GM06990 (cell line): ENCODE data around the gene SIX1.

ENCODE experiments used
- DNase-seq: peaks from one replicate; pipeline ENCODE4 v3.0.0-alpha.2; 2011; ENCODE audit not compliant: insufficient read length; ENCODE audit errors: extremely low read depth
- H3K27me3 ChIP-seq: replicated peaks from 2 replicates; pipeline ENCODE4 v1.6.0; 2011; ENCODE audit warnings: low read length; ENCODE audit not compliant: control insufficient read depth, insufficient read depth
- H3K36me3 ChIP-seq: 2 replicates; pipeline ENCODE4 v1.5.1; 2011; ENCODE audit warnings: low read length; ENCODE audit not compliant: control insufficient read depth, insufficient read depth
- H3K4me3 ChIP-seq: replicated peaks from 2 replicates; pipeline ENCODE4 v1.5.1; 2011; ENCODE audit warnings: low read depth, mild to moderate bottlenecking, control low read depth, low read length
- CTCF ChIP-seq: IDR thresholded peaks from 2 replicates; pipeline ENCODE4 v1.5.1; 2011; ENCODE audit warnings: low read length, control low read depth, mild to moderate bottlenecking, inconsistent platforms; ENCODE audit not compliant: insufficient read depth, poor library complexity, severe bottlenecking

The SIX1 gene

GRCh38 chr14:60653701-60654161 lies 4.5 kb upstream of the SIX1 start:
- Histone ChIP-seq H3K36me3 (no peaks in the 10 kb centered on the region), H3K27me3 (peaks cover 2% of the 10 kb centered on the region; the same call in 1 of the 2 replicates), H3K4me3 (no peak overlapping the region)
- DNase-seq = no peak
- no peak for TF ChIP-seq CTCF

DNA sequence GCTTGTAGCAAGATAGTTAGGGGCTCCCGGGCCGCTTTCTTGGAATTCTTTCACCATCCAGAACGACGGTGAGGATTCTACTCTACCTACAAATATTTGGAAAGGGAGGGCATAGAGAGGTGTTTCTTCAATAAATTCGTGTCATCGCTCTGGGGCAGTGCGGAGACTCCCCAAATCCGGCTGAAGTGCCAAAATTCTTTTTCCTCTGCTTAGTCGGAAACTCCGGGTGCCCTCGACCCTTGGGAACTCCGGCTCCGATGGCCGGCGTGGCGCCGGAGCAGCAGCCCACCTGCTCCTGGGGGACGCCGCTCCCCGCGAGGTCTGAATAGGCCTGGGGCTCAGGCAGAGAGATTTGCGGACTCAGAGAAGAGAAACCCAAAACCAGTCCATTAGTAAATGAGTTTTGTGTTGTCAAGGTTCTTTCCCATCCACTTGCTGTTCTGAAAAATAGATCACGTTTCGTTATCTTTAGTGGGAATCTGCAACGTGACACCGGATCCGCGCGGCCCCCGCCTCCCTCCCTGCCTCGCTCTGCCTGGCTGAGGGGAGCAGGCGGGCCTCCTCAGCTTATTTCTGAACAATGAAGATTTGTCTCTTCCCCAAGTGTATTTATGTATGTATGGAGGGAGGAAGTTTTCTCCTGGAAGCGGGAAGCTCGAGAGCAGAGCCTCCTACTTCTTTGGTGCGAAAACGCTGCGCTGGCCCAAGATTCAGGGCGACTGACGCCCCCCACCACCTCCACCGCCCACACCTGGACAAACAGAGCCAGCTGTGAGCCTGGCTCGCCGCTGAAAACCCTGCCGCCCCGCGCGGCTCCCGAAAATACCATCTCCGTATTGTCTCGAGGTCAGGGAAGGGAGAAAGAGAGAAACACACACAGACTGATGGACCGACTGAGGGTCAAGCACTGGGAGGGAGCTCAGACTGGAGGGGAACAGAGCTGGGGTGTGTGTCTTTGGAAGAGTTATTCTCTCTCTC lies 3.7 kb upstream of the SIX1 start:
- DNase-seq = no peak
- no peaks in the 10 kb centered on the region for H3K36me3 ChIP-seq
- TF ChIP-seq CTCF = no peak
- no peak overlapping the region for H3K4me3 ChIP-seq
- peaks cover 2% of the 10 kb centered on the region; the same call in 1 of the 2 replicates for H3K27me3 ChIP-seq

DNA sequence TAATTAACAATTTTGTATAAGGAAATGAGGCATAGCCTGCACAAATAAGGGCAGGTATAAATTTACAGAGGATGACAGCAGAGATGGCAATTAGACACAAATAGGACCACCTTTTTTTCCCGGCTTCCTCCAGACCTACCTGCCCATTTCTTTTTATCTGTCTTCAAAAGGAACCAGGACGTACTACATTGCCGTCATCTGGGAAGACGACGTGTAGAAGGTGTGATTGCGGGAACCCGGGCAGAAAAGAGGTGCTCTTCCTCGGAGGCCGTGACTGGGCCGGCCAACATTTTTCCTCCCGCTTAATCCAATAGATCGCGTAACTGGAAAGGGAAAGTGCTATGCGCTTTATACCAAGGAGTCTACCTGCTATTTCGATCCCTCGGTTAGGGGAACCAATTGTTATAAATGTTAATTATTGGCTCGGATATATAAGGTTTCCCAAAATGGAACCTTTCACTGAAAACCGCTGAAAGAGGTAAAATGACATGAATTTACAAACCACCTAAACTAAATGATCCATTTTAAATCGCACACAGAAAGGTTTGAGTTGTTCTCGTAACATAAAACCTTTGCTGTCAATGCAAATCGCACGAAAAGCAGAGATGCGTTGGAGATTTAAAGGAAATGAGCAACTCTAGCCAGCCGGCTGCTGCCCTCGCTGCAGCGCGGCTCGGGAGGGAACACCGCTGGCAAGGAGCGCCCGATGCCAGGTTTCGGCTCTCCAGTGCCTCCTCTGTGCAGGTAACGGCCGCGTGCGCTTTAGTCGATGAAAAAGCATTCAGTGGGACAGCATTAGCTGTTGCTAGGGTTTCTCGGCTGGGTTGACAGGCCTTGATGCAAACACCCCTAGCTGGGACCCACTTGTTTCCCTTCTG lies 2.8 kb upstream of the SIX1 start:
- Histone ChIP-seq H3K36me3 (no peaks in the 10 kb centered on the region), H3K27me3 (peaks cover 2% of the 10 kb centered on the region; the same call in 1 of the 2 replicates), H3K4me3 (no peak overlapping the region)
- no peak for TF ChIP-seq CTCF
- DNase-seq = no peak

DNA sequence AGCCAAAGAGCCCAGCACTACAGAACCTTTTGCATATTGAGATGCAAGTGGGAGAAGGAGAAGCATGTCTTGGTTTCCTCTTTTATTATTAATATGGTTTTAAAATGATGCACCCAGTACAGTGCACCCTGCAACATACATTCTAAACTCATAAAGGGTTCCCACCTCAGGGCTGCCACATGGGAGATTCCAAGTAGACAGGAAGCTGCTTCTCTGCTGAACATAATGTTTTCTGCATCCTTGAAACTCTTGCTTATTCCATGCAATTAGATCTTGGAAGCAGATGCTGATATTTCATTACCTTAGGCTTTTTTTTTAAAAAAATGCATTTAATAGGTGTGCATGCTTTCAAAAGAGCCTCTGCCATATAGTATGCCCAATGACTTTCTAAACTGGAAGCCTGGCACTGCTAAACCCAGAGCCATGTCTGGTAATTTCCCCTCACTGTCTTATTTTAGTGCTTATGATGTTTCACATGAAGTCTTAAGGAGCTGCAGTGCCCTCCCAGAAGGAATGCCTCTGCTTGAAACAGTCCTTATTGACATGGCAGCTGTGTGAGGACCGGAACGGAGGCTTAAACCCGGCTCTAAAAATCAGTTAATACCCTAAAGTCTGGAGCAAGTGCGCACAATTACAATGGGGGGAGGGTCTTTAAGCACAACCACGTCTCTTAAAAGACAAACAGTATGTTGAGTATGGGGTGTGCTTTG lies 2.0 kb upstream of the SIX1 start:
- no peak for TF ChIP-seq CTCF
- Histone ChIP-seq H3K36me3 (no peaks in the 10 kb centered on the region), H3K4me3 (no peak overlapping the region), H3K27me3 (peaks cover 2% of the 10 kb centered on the region; the same call in 1 of the 2 replicates)
- no peak for DNase-seq

GRCh38 chr14:60650373-60650961 lies 1.2 kb upstream of the SIX1 start:
- peaks cover 2% of the 10 kb centered on the region; the same call in 1 of the 2 replicates for H3K27me3 ChIP-seq
- DNase-seq = no peak
- TF ChIP-seq CTCF = no peak
- H3K4me3 ChIP-seq = no peak overlapping the region
- H3K36me3 ChIP-seq = no peaks in the 10 kb centered on the region
